B cell (primary cell): ENCODE measurements around the gene ACSS1. TPM values are rescaled to one million over a fixed set of nuclear protein-coding genes. Genes with fewer than 3 reads are reported as not detected.

ENCODE experiments used
- ATAC-seq: fragments of 200-7000 bp; cut with Tn5 transposase; one replicate; pipeline ENCODE4 v1.10.0; 2021; ENCODE audit warnings: low read depth, mild to moderate bottlenecking, moderate number of reproducible peaks, moderate library complexity
- CTCF ChIA-PET: fragments of 350-600 bp; sonication (Branson Sonifier 250); formaldehyde crosslinking; loops from one replicate; lab custom pipeline; 2021; ENCODE audit warnings: antibody characterized with exemption, inconsistent platforms; lab: Charles Lee
- POLR2A ChIA-PET: fragments of 350-600 bp; sonication (Branson Sonifier 250); formaldehyde crosslinking; loops from one replicate; lab custom pipeline; 2021; ENCODE audit warnings: antibody characterized with exemption; lab: Charles Lee
- DNase-seq: peaks from one replicate; pipeline ENCODE4 v3.0.0; 2013
- H2AFZ ChIP-seq: 2 replicates; pipeline ENCODE4 v1.6.1; 2012; ENCODE audit warnings: mild to moderate bottlenecking, low read depth, low read length; ENCODE audit not compliant: insufficient read depth, poor library complexity, severe bottlenecking
- H3K27ac ChIP-seq, 2 donors: 1 replicate in 1 of 2; 2 replicates in 1 of 2; pipeline ENCODE4 v1.5.1; 2012 to 2013; ENCODE audit warnings: low read length in 2 of 2, mild to moderate bottlenecking in 2 of 2, moderate library complexity in 1 of 2
- H3K27me3 ChIP-seq, 4 experiments: fragments of 200-600 bp in 1 of 4; sonication (generic) in 1 of 4; replicated peaks in 1 of 4; 1 replicate in 2 of 4; 2 replicates in 2 of 4; pipeline versions ENCODE4 v1.6.1 to v1.7.0; 2013 to 2016; ENCODE audit warnings: low read length in 3 of 4, mild to moderate bottlenecking in 2 of 4, mixed read lengths in 1 of 4, moderate library complexity in 1 of 4; ENCODE audit not compliant: insufficient read depth in 4 of 4, control insufficient read depth in 3 of 4; ENCODE audit errors: control extremely low read depth in 1 of 4
- H3K36me3 ChIP-seq, 2 experiments: replicated peaks in 1 of 2; 1 replicate in 1 of 2; 2 replicates in 1 of 2; pipeline versions ENCODE4 v1.6.1 to v1.7.1; 2013; ENCODE audit warnings: low read length in 1 of 2; ENCODE audit not compliant: insufficient read depth in 2 of 2, control insufficient read depth in 1 of 2; ENCODE audit errors: control extremely low read depth in 1 of 2, extremely low read depth in 1 of 2
- H3K4me1 ChIP-seq, 2 donors: fragments of 200-600 bp in 1 of 2; sonication (generic) in 1 of 2; 1 replicate in 1 of 2; 2 replicates in 1 of 2; pipeline versions ENCODE4 v1.5.1 to v1.6.1; 2013 to 2017; ENCODE audit warnings: low read length in 2 of 2; ENCODE audit not compliant: control insufficient read depth in 2 of 2, insufficient read depth in 2 of 2
- H3K4me2 ChIP-seq: replicated peaks from 2 replicates; pipeline ENCODE3; 2012; ENCODE audit warnings: mild to moderate bottlenecking, low read depth, low read length; ENCODE audit not compliant: poor library complexity, severe bottlenecking
- H3K4me3 ChIP-seq, 5 experiments: fragments of 200-600 bp in 1 of 5; sonication (generic) in 1 of 5; 1 replicate in 3 of 5; 2 replicates in 2 of 5; pipeline versions ENCODE4 v1.5.1 to v1.7.0; 2011 to 2016; ENCODE audit warnings: low read length in 4 of 5, mild to moderate bottlenecking in 4 of 5, low read depth in 2 of 5, control low read depth in 1 of 5, moderate library complexity in 1 of 5; ENCODE audit not compliant: insufficient read depth in 1 of 5; ENCODE audit errors: control extremely low read depth in 1 of 5, extremely low read depth in 1 of 5
- H3K79me2 ChIP-seq: fragments of 200-600 bp; sonication (generic); one replicate; pipeline ENCODE4 v1.6.0; 2016; ENCODE audit warnings: low read length; ENCODE audit not compliant: control insufficient read depth, insufficient read depth
- H3K9ac ChIP-seq: fragments of 200-600 bp; sonication (generic); 2 replicates; pipeline ENCODE4 v1.6.1; 2017; ENCODE audit warnings: mild to moderate bottlenecking, low read length, moderate library complexity
- H3K9me3 ChIP-seq, 3 donors: one replicate each; pipeline versions ENCODE4 v1.6.1 to v1.7.1; 2013; ENCODE audit warnings: low read length in 2 of 3; ENCODE audit not compliant: control insufficient read depth in 2 of 3, insufficient read depth in 1 of 3; ENCODE audit errors: control extremely low read depth in 1 of 3
- H4K20me1 ChIP-seq: 2 replicates; pipeline ENCODE4 v1.6.0; 2012; ENCODE audit warnings: mild to moderate bottlenecking, low read length; ENCODE audit not compliant: insufficient read depth, control insufficient read depth, poor library complexity, severe bottlenecking
- H3K27ac Mint-ChIP-seq: one replicate; pipeline ENCODE4 v1.8.0; 2021; ENCODE audit warnings: mixed read lengths
- H3K27me3 Mint-ChIP-seq: one replicate; pipeline ENCODE4 v1.8.0; 2021; ENCODE audit warnings: mixed read lengths
- H3K4me1 Mint-ChIP-seq: one replicate; pipeline ENCODE4 v1.8.0; 2021; ENCODE audit warnings: mixed read lengths
- H3K4me3 Mint-ChIP-seq: one replicate; pipeline ENCODE4 v1.8.0; 2021; ENCODE audit warnings: mixed read lengths
- H3K9me3 Mint-ChIP-seq: one replicate; pipeline ENCODE4 v1.8.0; 2022; ENCODE audit warnings: mixed read lengths; ENCODE audit not compliant: insufficient read depth
- CTCF ChIP-seq: fragments of 200-600 bp; IDR thresholded peaks from one replicate; pipeline ENCODE4 v1.8.0; 2022; ENCODE audit warnings: antibody characterized with exemption, mild to moderate bottlenecking
- EZH2 ChIP-seq: IDR thresholded peaks from 2 replicates; pipeline ENCODE4 v1.6.1; 2012; ENCODE audit warnings: borderline replicate concordance, low read depth, mild to moderate bottlenecking, moderate library complexity, low read length; ENCODE audit not compliant: insufficient read depth, poor library complexity, severe bottlenecking
- WGBS: methylation state at CpG from one replicate; pipeline ENCODE4 v1.1.5; 2013; ENCODE audit warnings: missing lambda C conversion rate; ENCODE audit not compliant: insufficient coverage; 5-methylcytosine and 5-hydroxymethylcytosine counted together
- intact Hi-C: fragments of 100-400 bp; cut with micrococcal nuclease; formaldehyde crosslinking; loops from one replicate; pipeline ENCODE4 v1.10.0; 2022
- polyA plus RNA-seq: library from polyadenylated mRNA; depleted of rRNA; stranded (reverse); fragments of >200 nt; gene quantifications from 2 replicates; pipeline ENCODE4 v1.2.3, GENCODE V29; 2012
- total RNA-seq, 2 donors: library from RNA; stranded (reverse); fragments of 120-200 nt in 1 of 2; gene quantifications; 1 replicate in 1 of 2; 2 replicates in 1 of 2; pipeline versions ENCODE4 v1.2.3 to v1.2.4, GENCODE V29; 2013 to 2022

The ACSS1 gene
- total and polyA plus RNA-seq, 2 donors (not counting 1 experiment from before 2014, with no cell fraction given): 82.7 to 95.5 TPM

GRCh38 chr20:25015986-25016385 is 42.0 kb downstream of the ACSS1 start:
- Histone ChIP-seq H3K4me2 (no peak overlapping the region), H3K36me3 (peaks cover 0 to 89% of the 10 kb centered on the region in 2 experiments), H2AFZ (no peak overlapping the region), H3K27ac (no peak overlapping the region), H3K9ac (no peak overlapping the region), H3K9me3 (no peaks in the 10 kb centered on the region), H4K20me1 (peaks cover 85% of the 10 kb centered on the region), H3K4me3 (no peak overlapping the region), H3K79me2 (peaks cover 42% of the 10 kb centered on the region), H3K4me1 (no peaks in the 10 kb centered on the region), H3K27me3 (no peaks in the 10 kb centered on the region)
- intact Hi-C loops: no loop called here
- CTCF ChIA-PET: no interaction called here
- no peak for TF ChIP-seq CTCF
- TF ChIP-seq EZH2: no peak
- DNase-seq (no peak), ATAC-seq (no peak)
- POLR2A ChIA-PET: no interaction called here
- H3K4me3 Mint-ChIP-seq: no peak overlapping the region
- no peak overlapping the region for H3K27ac Mint-ChIP-seq
- H3K9me3 Mint-ChIP-seq: no peaks in the 10 kb centered on the region
- WGBS: 77% methylated on average over 8 of the region's 11 CpGs
- no peaks in the 10 kb centered on the region for H3K27me3 Mint-ChIP-seq
- H3K4me1 Mint-ChIP-seq: peaks cover 8% of the 10 kb centered on the region

DNA sequence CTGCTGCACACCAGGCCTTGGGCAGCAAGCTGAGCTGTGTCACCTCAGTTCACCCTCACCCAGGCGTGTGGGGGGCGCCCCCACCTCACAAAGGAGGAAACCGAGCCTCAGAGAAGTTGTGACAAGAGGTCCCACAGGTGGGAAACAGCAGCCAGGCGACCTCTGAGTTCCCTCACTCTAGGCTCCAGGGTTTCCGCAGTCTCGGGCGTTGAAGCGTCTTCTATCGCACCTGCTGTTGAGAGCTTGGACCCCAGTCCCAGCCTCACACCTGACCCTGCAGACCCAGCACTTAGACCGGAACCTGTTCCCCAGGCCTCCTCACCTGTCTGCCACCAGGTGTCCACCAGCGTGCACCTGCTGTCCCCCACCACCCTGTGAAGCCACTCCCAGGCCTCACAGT is 43.1 kb downstream of the ACSS1 start:
- Histone ChIP-seq H3K4me2 (no peak overlapping the region), H3K9me3 (no peaks in the 10 kb centered on the region), H3K27ac (no peak overlapping the region), H3K4me3 (no peak overlapping the region), H3K36me3 (peaks cover 0 to 89% of the 10 kb centered on the region in 2 experiments), H3K4me1 (no peaks in the 10 kb centered on the region), H2AFZ (no peak overlapping the region), H3K27me3 (no peaks in the 10 kb centered on the region), H4K20me1 (peaks cover 74% of the 10 kb centered on the region), H3K79me2 (peaks cover 32% of the 10 kb centered on the region), H3K9ac (no peak overlapping the region)
- Mint-ChIP-seq H3K27me3 (no peaks in the 10 kb centered on the region), H3K27ac (no peak overlapping the region), H3K9me3 (no peaks in the 10 kb centered on the region), H3K4me3 (no peak overlapping the region), H3K4me1 (peaks cover 8% of the 10 kb centered on the region)
- ChIA-PET CTCF (no interaction called here), POLR2A (no interaction called here)
- WGBS: 87% methylated on average over 10 of the region's 11 CpGs
- TF ChIP-seq EZH2 (no peak), CTCF (no peak)
- DNase-seq (no peak), ATAC-seq (no peak)
- intact Hi-C loops: no loop called here
